ENCODE data around the gene LRRK1.

GRCh38 chr15:101045236-101045646 is 126.1 kb downstream of the LRRK1 start:
- TF ChIP-seq EZH2 (IDR thresholded peaks at IDR 0.05; ENCODE audit: insufficient read depth, poor library complexity, severe bottlenecking) (no peak), EZH2phosphoT487 (IDR thresholded peaks at IDR 0.05; ENCODE audit: insufficient read depth, low read depth) (no peak)
